ENCODE data around the gene UNK.

Gene UNK

DNA sequence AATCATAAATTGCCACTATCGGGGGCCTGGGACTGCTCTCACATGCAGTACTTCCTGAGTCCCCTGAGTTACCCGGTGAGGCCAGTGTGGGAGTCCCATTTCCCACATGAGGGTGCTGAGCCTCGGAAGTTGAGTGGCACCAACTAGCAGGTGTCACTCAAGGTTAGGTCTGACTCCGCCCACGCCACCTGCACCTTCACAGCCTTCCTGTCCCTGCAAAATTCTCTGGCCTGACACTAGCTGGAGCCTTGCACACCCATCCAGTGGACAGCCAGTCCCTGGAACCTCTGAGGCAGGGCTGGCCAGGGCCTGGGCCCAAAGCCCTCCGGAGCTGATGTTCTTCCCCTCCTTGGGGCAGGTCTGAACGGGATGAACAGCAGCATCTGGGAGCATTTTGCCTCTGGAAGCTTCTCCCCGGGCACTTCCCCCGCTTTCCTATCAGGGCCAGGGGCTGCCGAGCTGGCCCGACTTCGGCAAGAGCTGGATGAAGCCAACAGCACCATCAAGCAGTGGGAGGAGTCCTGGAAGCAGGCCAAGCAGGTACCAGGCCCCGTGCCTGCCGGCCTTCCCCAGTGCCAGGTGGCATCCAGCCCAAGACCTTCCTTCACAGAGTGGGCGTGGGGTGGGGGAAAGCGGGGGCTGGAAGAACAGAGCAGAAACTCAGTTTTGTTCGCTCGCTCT, 37.7 kb downstream of the UNK start:
- DNase-seq (ENCODE audit: low spot score), result no peak

DNA sequence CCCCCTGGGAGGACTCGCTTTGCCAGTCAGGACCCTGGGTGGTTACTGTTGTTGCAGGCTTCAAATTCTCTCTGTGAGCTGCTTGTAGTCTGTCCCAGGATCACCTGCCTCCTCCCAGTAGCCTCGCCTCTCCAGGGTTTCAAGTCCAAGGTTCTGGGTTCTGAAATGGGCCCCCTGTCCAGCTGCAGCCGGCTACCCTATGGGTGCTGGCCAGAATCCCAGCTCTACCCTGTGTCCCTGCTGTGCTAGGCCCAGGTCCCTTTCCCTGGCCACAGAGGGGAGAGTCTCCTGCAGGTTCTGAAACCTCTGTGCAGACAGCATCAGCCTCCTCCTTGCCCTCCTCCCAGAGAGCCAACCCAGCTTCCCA, 38.2 kb downstream of the UNK start:
- no peak for DNase-seq (ENCODE audit: low spot score)

GRCh38 chr17:75823257-75824041, 38.8 kb downstream of the UNK start:
- DNase-seq (ENCODE audit: low spot score), result no peak

DNA sequence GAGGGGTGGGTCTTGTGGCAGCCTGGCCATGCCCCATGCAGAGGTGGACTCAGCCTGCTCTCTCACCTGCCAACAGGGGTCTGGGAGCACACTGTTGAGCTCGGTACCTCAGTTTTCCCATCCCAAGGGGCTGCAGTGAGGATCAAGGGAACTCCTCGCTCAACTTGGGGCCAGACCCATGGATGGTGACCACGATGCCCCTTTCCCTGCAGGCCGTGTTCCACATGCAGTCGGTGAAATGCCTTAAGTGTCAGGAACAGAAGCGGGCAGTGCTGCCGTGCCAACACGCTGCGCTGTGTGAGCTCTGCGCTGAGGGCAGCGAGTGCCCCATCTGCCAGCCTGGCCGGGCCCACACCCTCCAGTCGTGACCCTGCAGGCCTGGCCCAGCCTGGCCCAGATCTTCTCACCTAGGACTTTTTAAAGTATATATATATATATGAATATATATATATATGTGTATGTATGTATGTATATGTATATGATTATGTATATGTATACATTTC, 39.5 kb downstream of the UNK start:
- no peak for DNase-seq (ENCODE audit: low spot score)

DNA sequence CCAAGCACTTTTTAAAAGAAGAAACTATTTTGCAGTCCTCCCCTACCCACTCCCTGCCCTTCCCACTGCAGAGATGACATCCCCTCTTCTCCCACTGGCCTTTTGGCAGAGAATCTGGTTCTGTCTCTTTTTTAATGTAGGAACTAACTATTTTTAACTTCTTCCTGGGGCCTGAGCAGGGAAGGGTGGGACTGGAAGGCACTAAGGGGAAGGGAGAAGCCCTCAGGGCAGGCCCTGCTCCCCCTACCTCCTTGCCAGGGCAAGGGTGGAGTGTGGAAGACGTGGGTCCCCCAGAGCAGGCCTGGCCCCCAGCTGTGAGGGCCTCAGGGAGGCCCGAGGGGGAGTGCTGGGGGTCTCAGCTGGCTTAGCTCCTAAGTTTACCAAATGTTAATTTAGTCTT, 40.1 kb downstream of the UNK start:
- DNase-seq (ENCODE audit: low spot score), result no peak

DNA sequence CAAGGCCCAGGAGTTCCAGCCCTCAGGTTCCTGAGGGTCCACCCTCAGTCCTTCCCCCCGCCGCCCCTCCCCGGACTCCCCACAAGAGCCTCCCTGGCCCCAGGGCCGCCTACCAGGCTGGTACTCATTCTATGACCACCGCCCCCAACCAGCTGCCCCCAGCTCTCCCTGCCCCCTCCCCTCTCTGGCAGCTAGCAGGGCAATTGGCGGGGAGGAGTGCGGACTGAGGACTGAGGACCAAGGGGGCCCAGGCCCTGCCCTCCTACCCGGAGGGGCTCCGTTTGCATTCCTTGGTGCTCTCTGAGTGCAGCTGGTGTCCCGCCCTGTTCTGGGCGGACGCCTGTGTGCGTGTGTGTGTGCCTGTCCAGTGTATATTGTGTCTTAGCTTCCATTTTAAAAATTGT, 40.5 kb downstream of the UNK start:
- DNase-seq (ENCODE audit: low spot score), result no peak

GRCh38 chr17:75825748-75826370, 41.3 kb downstream of the UNK start:
- DNase-seq (ENCODE audit: low spot score), result no peak

DNA sequence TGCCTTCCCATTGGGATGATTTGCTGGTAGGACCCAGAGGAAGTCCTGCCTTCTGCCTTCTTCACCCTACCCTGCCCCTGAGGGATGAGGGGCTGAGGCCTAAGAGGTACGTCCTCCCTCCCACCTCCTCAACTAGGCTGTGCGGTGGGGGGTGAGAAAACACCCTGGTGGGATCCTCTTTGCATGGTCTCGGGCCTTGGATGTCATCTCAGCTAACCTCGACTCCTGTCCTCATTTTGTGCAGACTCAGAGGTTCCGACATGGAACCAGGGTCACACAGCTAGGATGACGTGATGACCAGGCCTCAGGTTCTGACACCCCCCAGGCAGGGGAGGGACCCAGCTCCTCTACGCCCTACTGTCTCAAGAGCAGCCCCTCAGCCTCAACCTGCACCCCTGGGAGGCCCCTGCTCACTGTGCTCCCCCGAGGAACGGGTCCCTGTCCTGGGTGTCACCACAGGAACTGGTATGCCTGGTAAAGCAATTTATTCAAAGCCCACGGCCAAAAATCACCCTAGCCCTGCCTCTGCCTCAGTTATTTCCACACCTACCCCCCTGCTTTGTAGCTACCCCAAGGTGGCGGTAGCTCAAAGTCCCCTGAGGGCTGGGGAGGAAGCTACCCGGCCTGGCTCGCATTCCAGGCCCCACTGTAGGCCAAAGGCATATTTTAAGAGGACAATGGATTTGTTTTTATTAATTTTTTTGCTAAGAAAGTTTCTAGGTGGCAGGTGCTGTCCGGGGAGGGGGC, 42.1 kb downstream of the UNK start:
- no peak for DNase-seq (ENCODE audit: low spot score)

GRCh38 chr17:75827308-75828075, 42.9 kb downstream of the UNK start:
- DNase-seq (ENCODE audit: low spot score), result peak; percentile 85

GRCh38 chr17:75828076-75828400, 43.4 kb downstream of the UNK start:
- DNase-seq (ENCODE audit: low spot score), result no peak

DNA sequence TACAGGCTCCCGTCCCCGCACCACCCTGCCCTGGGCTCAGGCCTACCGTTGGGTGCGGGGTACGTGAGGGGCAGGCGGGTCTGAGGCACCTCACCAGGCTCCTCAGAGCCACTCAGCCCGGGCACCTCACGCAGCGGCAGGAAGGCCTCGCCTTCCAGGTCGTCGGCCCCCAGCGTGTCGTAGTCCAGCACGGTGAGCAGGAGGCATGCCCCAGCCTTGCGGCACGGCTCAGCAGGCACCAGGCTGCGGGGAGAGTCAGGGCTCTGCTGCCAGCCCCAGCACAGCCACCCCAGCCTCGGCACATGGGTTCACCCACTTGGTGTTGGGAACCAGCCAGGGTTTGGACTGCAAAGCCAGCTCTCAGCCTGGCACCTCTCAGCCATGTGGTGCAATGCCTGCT, 44.1 kb downstream of the UNK start:
- DNase-seq (ENCODE audit: low spot score), result no peak

GRCh38 chr17:75829747-75830146, 45.1 kb downstream of the UNK start:
- no peak for DNase-seq (ENCODE audit: low spot score)

DNA sequence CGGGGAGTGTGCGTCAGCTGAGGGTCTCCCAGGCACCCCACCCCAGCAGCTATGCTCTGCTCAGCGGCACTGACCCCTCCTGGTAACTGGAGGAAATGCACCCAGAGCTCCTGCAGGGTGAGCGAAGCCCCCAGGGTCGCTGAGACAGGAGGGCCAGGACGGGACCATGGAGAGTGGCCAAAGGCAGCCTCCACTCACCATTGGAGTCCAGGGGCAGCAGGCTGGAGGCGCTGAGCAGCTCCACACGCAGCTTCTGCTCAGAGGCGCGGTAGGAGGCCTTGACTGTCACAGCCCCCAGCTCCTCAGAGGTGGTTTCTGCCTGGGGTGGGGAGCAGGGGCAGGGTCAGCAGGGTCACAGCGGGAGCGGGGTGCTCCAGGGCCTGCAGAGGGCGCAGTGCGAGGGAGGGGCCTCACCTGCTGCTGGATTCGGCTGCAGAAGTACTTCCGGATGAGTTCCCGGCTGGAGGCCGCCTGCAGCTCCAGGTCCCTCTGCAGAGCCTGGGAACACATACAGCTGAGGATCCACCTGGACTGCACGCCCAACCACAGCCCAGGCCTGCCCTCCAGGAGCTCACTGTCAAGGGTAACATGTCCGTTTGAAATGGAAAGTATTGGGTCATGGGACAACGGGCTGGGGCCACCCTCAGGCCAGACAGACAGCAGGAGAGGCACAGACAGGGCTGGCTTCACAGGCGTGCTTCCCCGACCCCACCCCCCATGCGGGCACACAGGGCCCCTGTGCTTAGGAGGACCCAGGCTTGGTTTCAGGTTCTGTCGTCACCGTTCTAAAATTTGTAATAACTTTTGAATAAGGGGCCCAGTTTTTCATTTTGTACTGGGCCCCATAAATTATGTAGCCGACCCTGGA, 45.8 kb downstream of the UNK start:
- DNase-seq (ENCODE audit: low spot score), result no peak

- DNase-seq (ENCODE audit: low spot score), result no peak
Observed at GRCh38 chr17:75831032-75831571, 46.5 kb downstream of the UNK start.

- peak; percentile 91 for DNase-seq (ENCODE audit: low spot score)
Observed at GRCh38 chr17:75832164-75832651, 47.6 kb downstream of the UNK start.

DNA sequence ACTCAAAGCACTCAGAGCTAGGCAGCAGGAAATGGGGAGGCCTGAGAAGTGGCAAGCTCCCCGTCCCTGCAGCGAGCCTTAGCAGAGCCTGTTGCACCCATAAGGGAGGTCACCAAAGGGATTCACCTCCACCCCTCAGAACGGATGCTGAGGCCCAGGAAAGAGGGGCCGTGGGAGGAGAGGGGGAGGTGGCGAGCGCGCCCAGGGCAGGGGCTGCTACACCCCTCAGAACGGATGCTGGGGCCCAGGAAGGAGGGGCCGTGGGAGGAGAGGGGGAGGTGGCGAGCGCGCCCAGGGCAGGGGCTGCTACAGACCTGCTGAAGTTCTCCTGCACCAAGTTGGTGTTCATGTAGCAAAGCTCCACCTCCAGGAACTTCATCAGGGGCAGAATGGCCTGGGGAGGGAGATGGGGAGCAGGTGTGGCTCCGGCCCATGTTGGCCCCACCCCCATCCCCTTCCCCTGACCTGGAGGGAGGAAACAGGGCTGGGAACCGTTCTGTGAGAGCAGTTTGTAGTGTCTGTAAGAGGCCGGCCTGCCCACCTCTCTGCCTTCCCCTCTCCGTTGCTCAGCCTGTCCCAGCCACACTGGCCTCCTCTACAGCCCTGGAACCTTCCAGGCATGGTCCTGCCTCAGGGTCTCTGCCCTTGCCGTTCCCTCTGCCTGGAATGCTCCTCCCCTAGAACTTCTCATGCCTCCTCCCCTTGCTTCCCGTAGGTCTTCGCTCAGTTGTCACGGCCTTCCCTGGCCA, 48.2 kb downstream of the UNK start:
- DNase-seq (ENCODE audit: low spot score), result no peak

DNA sequence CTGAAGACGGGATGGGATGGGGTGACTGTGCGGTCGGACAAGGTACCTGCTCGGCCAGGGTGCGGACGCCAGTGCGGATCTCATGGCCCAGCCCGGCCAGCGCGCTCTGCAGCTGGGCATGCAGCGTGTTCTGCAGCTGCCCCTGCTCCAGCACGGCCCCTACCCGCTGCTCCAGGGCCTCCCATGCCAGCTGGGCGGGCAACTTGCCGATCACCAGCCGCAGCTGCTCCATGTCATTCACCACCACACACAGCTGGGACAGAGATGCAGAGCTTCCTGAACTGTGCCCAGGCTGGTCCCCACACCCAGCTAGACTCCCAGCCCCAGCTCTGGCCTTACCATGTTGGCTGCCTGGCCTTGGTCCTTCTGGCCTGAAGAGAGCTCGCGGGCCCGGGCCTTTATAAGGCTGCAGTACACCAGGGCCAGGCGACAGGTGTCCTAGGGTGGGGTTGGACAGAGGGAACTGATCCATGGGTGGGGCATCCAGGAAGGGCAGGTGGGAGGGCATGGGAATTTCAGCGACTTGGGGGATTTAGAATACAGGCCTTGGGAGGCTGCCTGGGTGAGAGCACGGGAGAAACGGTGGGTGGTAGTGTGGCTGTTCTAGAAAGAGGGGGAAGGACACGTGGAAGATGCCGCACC, 49.8 kb downstream of the UNK start:
- DNase-seq (ENCODE audit: low spot score), result no peak

- DNase-seq (ENCODE audit: low spot score), result peak; percentile 37
Observed at GRCh38 chr17:75834928-75835653, 50.5 kb downstream of the UNK start.

- no peak for DNase-seq (ENCODE audit: low spot score)
Observed at GRCh38 chr17:75835654-75835987, 51.0 kb downstream of the UNK start.

Data from AG08395 (cell line).